GM12878 (cell line): ENCODE results near the gene FOXI2.

Source experiments
- ATF3 ChIP-seq: IDR thresholded peaks from 2 replicates; pipeline ENCODE4 v1.6.1; 2011; ENCODE audit warnings: low read depth, mild to moderate bottlenecking, low read length, moderate library complexity, borderline replicate concordance; ENCODE audit errors: extremely low read depth
- BHLHE40 ChIP-seq, 2 experiments: fragments of 450-650 bp in 1 of 2; IDR thresholded peaks; 2 replicates each; pipeline ENCODE4 v1.6.1; 2011 to 2017; ENCODE audit warnings: low read depth in 2 of 2, borderline replicate concordance in 1 of 2, improper control_type of control experiment in 1 of 2, low read length in 1 of 2, mild to moderate bottlenecking in 1 of 2
- CREB1 ChIP-seq: IDR thresholded peaks from 2 replicates; pipeline ENCODE4 v1.6.1; 2012; ENCODE audit warnings: low read depth, mild to moderate bottlenecking, inconsistent platforms
- CREM ChIP-seq: IDR thresholded peaks from 2 replicates; pipeline ENCODE4 v1.6.1; 2014; ENCODE audit warnings: antibody characterized with exemption, low read depth
- CTCF ChIP-seq, 3 experiments: IDR thresholded peaks in 2 of 3; conservative IDR thresholded peaks in 1 of 3; 2 replicates each; pipeline ENCODE4 v1.5.1; 2011; ENCODE audit warnings: low read depth in 3 of 3, low read length in 3 of 3, mild to moderate bottlenecking in 3 of 3, control low read depth in 2 of 3, moderate library complexity in 2 of 3, inconsistent platforms in 1 of 3, mixed read lengths in 1 of 3; ENCODE audit not compliant: control insufficient read depth in 2 of 3, insufficient read depth in 1 of 3; ENCODE audit errors: extremely low read depth in 1 of 3
- DPF2 ChIP-seq: fragments of 450-650 bp; IDR thresholded peaks from 2 replicates; pipeline ENCODE4 v1.6.1; 2017; ENCODE audit warnings: mild to moderate bottlenecking
- HDAC2 ChIP-seq: fragments of 200-600 bp; sonication (generic); IDR thresholded peaks from 2 replicates; pipeline ENCODE4 v1.6.1; 2017
- MAX ChIP-seq: IDR thresholded peaks from 2 replicates; pipeline ENCODE4 v1.6.1; 2012; ENCODE audit warnings: low read depth, low read length, improper control_type of control experiment
- RAD21 ChIP-seq: IDR thresholded peaks from 2 replicates; pipeline ENCODE4 v1.6.1; 2011; ENCODE audit warnings: mild to moderate bottlenecking, low read depth, low read length, moderate library complexity; ENCODE audit not compliant: insufficient read depth
- SIN3A ChIP-seq: IDR thresholded peaks from 2 replicates; pipeline ENCODE4 v1.6.1; 2012; ENCODE audit warnings: low read depth, low read length, improper control_type of control experiment

- TF ChIP-seq CREB1 (no peak), RAD21 (no peak), SIN3A (no peak), MAX (no peak), CREM (no peak), CTCF (IDR thresholded peaks at IDR 0.05 in 2 of 3, conservative IDR thresholded peaks at IDR 0.05 in 1 of 3; ENCODE audit: control insufficient read depth in 2 of 3, extremely low read depth in 1 of 3, insufficient read depth in 1 of 3, low read depth in 3 of 3, low read length in 3 of 3) (no peak), HDAC2 (no peak), ATF3 (no peak), BHLHE40 (IDR thresholded peaks at IDR 0.05; ENCODE audit: borderline replicate concordance in 1 of 2, low read depth in 2 of 2, low read length in 1 of 2) (no peak), DPF2 (no peak)
These were observed 18.8 kb downstream of the FOXI2 start for GRCh38 chr10:127755753-127756152.
